ENCODE measurements around the gene BMS1.
A peak's percentile ranks its signal among the peaks of the same experiment; 100 is the strongest.
"Not testable (repeated sequence)": the region's sequence is repeated elsewhere in the genome, so short reads cannot be mapped to it uniquely, and the experiment has no call there.

BMS1 gene

GRCh38 chr10:42782446-42783180, at the start of gene BMS1:
Gene BMS1, plus strand, starts transcription at chr10:42782795. Its CDS starts 1,600 bp downstream, at chr10:42784395.
- DNase-seq (ENCODE audit: low read depth), result peak; percentile 77

GRCh38 chr10:42734536-42734935, 48.1 kb upstream of the BMS1 start:
- no peak for DNase-seq (ENCODE audit: low read depth)

- no peak for DNase-seq (ENCODE audit: low read depth)
Measured at GRCh38 chr10:42738679-42739078, 43.9 kb upstream of the BMS1 start.

- DNase-seq (ENCODE audit: low read depth), result not testable (repeated sequence)
Measured at GRCh38 chr10:42741536-42741935, 41.1 kb upstream of the BMS1 start.

GRCh38 chr10:42743697-42744096, 38.9 kb upstream of the BMS1 start:
- DNase-seq (ENCODE audit: low read depth), result no peak

- DNase-seq (ENCODE audit: low read depth), result no peak
Measured at GRCh38 chr10:42744134-42744701, 38.4 kb upstream of the BMS1 start.

- DNase-seq (ENCODE audit: low read depth), result peak; percentile 67
Measured at GRCh38 chr10:42753126-42753506, 29.5 kb upstream of the BMS1 start.

- no peak for DNase-seq (ENCODE audit: low read depth)
Measured at GRCh38 chr10:42753507-42754154, 29.0 kb upstream of the BMS1 start.

GRCh38 chr10:42754155-42755027, 28.2 kb upstream of the BMS1 start:
- no peak for DNase-seq (ENCODE audit: low read depth)

- no peak for DNase-seq (ENCODE audit: low read depth)
Measured at GRCh38 chr10:42755028-42755451, 27.6 kb upstream of the BMS1 start.

GRCh38 chr10:42755556-42756093, 27.0 kb upstream of the BMS1 start:
- no peak for DNase-seq (ENCODE audit: low read depth)

- no peak for DNase-seq (ENCODE audit: low read depth)
Measured at GRCh38 chr10:42767906-42768305, 14.7 kb upstream of the BMS1 start.

- no peak for DNase-seq (ENCODE audit: low read depth)
Measured at GRCh38 chr10:42768581-42769152, 13.9 kb upstream of the BMS1 start.

GRCh38 chr10:42769173-42769572, 13.4 kb upstream of the BMS1 start:
- DNase-seq (ENCODE audit: low read depth), result no peak

- no peak for DNase-seq (ENCODE audit: low read depth)
Measured at GRCh38 chr10:42769673-42770072, 12.9 kb upstream of the BMS1 start.

GRCh38 chr10:42776681-42777080, 5.9 kb upstream of the BMS1 start:
- no peak for DNase-seq (ENCODE audit: low read depth)

GRCh38 chr10:42780456-42780855, 2.1 kb upstream of the BMS1 start:
- no peak for DNase-seq (ENCODE audit: low read depth)

GRCh38 chr10:42781893-42782445, 626 bp upstream of the BMS1 start:
- DNase-seq (ENCODE audit: low read depth), result no peak

- DNase-seq (ENCODE audit: low read depth), result no peak
Measured at GRCh38 chr10:42783181-42783549, 570 bp downstream of the BMS1 start.

- no peak for DNase-seq (ENCODE audit: low read depth)
Measured at GRCh38 chr10:42785759-42786158, 3.2 kb downstream of the BMS1 start.

- DNase-seq (ENCODE audit: low read depth), result no peak
Measured at GRCh38 chr10:42790835-42791234, 8.2 kb downstream of the BMS1 start.
